AG09309 (cell line): ENCODE results near the gene VPS13A.
A peak's percentile ranks its signal among the peaks of the same experiment; 100 is the strongest.

Experiments used
- DNase-seq: peaks from one replicate; pipeline ENCODE4 v3.0.0-alpha.2; 2010; ENCODE audit warnings: low read depth
- H3K4me3 ChIP-seq: 2 replicates; pipeline ENCODE4 v1.5.1; 2011; ENCODE audit warnings: mild to moderate bottlenecking, low read depth, low read length, moderate library complexity; ENCODE audit not compliant: control insufficient read depth
- CTCF ChIP-seq: IDR thresholded peaks from 2 replicates; pipeline ENCODE4 v1.5.1; 2011; ENCODE audit warnings: mild to moderate bottlenecking, low read depth, low read length, inconsistent platforms; ENCODE audit not compliant: insufficient read depth, control insufficient read depth; ENCODE audit errors: missing control alignments

The VPS13A gene

GRCh38 chr9:77156646-77157371 is 20.5 kb upstream of the VPS13A start:
- no peak overlapping the region for H3K4me3 ChIP-seq
- DNase-seq, result no peak
- no peak for TF ChIP-seq CTCF

- TF ChIP-seq CTCF, result no peak
- no peak overlapping the region for H3K4me3 ChIP-seq
- no peak for DNase-seq
Observed at GRCh38 chr9:77158772-77159513, 18.4 kb upstream of the VPS13A start.

- TF ChIP-seq CTCF, result no peak
- DNase-seq, result no peak
- H3K4me3 ChIP-seq, result no peak overlapping the region
Observed at GRCh38 chr9:77161191-77161590, 16.1 kb upstream of the VPS13A start.

- DNase-seq, result no peak
- TF ChIP-seq CTCF, result no peak
- no peak overlapping the region for H3K4me3 ChIP-seq
Observed at GRCh38 chr9:77161966-77162365, 15.4 kb upstream of the VPS13A start.

- H3K4me3 ChIP-seq, result no peak overlapping the region
- DNase-seq, result no peak
- no peak for TF ChIP-seq CTCF
Observed at GRCh38 chr9:77162366-77162765, 15.0 kb upstream of the VPS13A start.

GRCh38 chr9:77163884-77164283 is 13.4 kb upstream of the VPS13A start:
- peak; percentile 45 for DNase-seq
- TF ChIP-seq CTCF, result no peak
- H3K4me3 ChIP-seq, result no peak overlapping the region
